ENCODE results near the gene ATP5PF. TPM values are rescaled to one million over a fixed set of nuclear protein-coding genes. Genes with fewer than 3 reads are reported as not detected.

Gene ATP5PF
- total RNA-seq = 88.6 TPM

DNA sequence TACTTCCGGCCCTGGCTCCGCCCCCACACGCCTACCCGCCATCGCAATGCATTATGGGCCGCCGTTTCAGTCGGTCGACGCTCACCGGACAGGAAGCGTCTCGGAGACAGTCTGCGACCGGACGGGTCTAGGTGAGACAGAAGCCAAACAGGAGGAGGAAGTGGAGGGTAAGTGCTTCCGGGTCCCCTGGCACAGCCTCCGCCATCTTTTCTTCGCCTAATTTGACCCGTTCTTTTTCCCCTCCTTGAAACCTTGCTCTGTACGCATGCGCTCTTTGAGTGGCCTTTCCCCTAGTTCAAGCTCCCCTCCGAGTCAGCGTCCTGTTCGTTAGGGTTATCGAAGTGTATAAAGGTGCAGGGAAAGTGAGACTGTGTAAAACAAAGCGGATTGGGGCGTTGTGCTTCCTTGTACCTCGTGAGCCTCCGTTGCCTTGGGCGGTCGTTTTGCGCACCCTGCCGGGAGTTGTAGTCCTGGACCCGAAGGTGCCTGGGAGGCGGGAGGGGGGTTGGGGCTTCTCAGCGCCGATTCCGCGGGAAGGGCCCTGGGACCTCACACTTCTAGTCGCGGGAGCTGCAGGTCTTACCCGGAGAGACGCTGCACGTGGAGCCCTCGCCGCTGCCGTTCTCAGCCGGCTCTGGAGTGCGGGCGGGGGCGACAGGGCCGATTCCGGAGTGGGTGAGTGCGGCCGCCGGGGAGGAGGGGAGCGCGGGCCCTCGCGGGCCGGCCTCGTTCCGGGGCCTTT is at the start of gene ATP5PF, which contains the start of gene GABPA:
TSS of gene ATP5PF (minus strand) at position 1 of the 742 bp plus-strand sequence. CDS start 5,110 bp downstream, outside the sequence.
TSS of gene GABPA (plus strand) at position 69 of the 742 bp plus-strand sequence. CDS start 6,627 bp downstream, outside the sequence.

Other genes starting within 250 kb of the ATP5PF start
- 37.8 TPM for gene MRPL39, start 127.4 kb downstream of the ATP5PF start, total RNA-seq
- 12.1 TPM for gene JAM2, start 95.6 kb downstream of the ATP5PF start, total RNA-seq
- gene GABPA, start 68 bp upstream of the ATP5PF start, total RNA-seq = 31.8 TPM

All from metanephros (tissue), 1 donor.